ENCODE data around the gene EGLN1. TPM values are rescaled to one million over a fixed set of nuclear protein-coding genes. Genes with fewer than 3 reads are reported as not detected.
A peak's percentile ranks its signal among the peaks of the same experiment; 100 is the strongest.

Gene EGLN1
- total and polyA plus RNA-seq, 5 donors: 27.9 to 79.9 (median 67.2) TPM

GRCh38 chr1:231421546-231421970 lies 529 bp downstream of the EGLN1 start:
- under 1% methylated on average over 53 of the region's 53 CpGs for WGBS
- Histone ChIP-seq H3K27me3 (ENCODE audit: control insufficient read depth, insufficient read depth) (no peaks in the 10 kb centered on the region), H3K27ac (ENCODE audit: low read length) (peak overlapping the region; percentile 99), H3K4me1 (ENCODE audit: control insufficient read depth, insufficient read depth, low read length) (no peaks in the 10 kb centered on the region), H3K4me3 (ENCODE audit: low read length) (peak overlapping the region; percentile 93), H3K9me3 (ENCODE audit: control insufficient read depth, low read length) (no peaks in the 10 kb centered on the region)
- intact Hi-C loops (cut with DNase I): loop anchor here in 2 of 4 donors (5.0 kb wide), 2 partner anchors 59 to 106 kb away; partner anchors contain the start of gene TSNAX (in 2 of the 2)
- peak; percentile 25 to 51 for ATAC-seq
- DNase-seq: peak; percentile 50 to 81 (median 79)

DNA sequence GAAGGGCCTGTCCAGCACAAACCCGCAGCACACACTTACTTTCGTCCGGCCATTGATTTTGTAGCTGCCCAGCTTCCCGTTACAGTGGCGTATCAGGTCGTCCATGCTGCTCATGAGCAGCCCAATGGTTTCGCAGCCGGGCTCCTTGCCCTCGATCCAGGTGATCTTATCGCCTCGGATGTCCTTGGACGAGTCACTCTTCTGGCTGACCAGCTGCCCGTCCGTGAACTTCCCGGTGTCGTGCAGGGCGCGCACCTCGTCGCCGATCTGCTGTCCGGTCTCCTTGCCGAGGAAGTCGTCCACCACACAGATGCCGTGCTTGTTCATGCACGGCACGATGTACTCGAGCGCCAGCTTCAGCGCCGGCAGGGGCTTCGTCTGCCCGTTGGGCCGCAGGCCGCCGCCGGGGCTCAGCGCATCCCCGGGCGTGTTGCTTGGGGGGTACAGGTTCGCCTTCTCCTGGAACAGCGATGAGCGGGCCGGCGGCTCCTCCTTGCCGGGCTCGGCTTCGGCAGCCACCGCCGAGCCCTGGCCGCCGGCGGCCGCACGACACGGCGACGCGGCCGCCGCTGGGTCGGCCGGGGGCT lies 1.0 kb downstream of the EGLN1 start:
- peak overlapping the region; percentile 99 for H3K27ac ChIP-seq (ENCODE audit: low read length)
- H3K4me1 ChIP-seq (ENCODE audit: control insufficient read depth, insufficient read depth, low read length): peaks cover 2% of the 10 kb centered on the region
- no peaks in the 10 kb centered on the region for H3K27me3 ChIP-seq (ENCODE audit: control insufficient read depth, insufficient read depth)
- under 1% methylated on average over 63 of the region's 63 CpGs for WGBS
- H3K4me3 ChIP-seq (ENCODE audit: low read length): peak overlapping the region; percentile 93
- ATAC-seq (peak; percentile 5 to 21), DNase-seq (peak; percentile 49 to 80 (median 72))
- H3K9me3 ChIP-seq (ENCODE audit: control insufficient read depth, low read length): no peaks in the 10 kb centered on the region
- intact Hi-C loops (cut with DNase I): loop anchor here in 2 of 4 donors (5.0 kb wide), 2 partner anchors 59 to 106 kb away; partner anchors contain the start of gene TSNAX (in 2 of the 2)

DNA sequence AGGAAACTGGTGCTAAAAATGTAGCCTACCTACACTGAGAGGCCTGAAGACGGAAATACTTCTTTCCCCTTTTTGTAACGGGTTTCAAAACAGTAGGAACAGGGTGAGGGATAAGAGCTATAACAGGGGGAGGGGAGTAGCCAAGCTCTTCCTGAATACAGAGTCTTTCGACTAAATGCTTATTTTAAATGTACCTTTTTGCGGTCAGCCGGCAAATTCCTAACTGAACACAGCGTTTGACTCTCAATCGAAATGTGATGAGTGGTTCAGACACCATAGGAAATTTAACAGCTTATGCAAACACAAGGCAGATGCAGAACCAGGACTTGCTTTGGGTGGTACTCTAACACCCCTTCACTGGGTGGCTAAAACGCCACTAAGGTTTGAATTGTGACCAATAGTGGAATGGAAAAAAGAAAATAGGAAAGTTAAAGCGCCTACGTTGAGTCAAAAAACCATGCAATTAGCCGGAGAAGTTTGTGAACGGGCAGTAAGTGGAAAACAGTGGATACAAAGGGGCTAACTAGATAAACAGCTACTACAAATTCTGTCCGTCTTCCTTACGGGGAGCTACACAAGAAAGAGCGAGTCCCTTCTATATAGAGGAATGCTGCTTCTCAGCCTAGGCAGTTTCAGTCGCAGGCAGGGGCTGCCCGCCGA lies 1.7 kb downstream of the EGLN1 start:
- H3K9me3 ChIP-seq (ENCODE audit: control insufficient read depth, low read length): no peaks in the 10 kb centered on the region
- H3K27ac ChIP-seq (ENCODE audit: low read length): peak overlapping the region; percentile 99
- DNase-seq (no peak), ATAC-seq (no peak)
- H3K27me3 ChIP-seq (ENCODE audit: control insufficient read depth, insufficient read depth): no peaks in the 10 kb centered on the region
- peaks cover 2% of the 10 kb centered on the region for H3K4me1 ChIP-seq (ENCODE audit: control insufficient read depth, insufficient read depth, low read length)
- intact Hi-C loops (cut with DNase I): loop anchor here in 2 of 4 donors (5.0 kb wide), 2 partner anchors 58 to 107 kb away; partner anchors contain the start of gene TSNAX (in 2 of the 2)
- peak overlapping the region; percentile 93 for H3K4me3 ChIP-seq (ENCODE audit: low read length)
- under 1% methylated on average over 18 of the region's 18 CpGs for WGBS

GRCh38 chr1:231419738-231420298 lies 2.3 kb downstream of the EGLN1 start:
- ATAC-seq: no peak
- Histone ChIP-seq H3K9me3 (ENCODE audit: control insufficient read depth, low read length) (no peaks in the 10 kb centered on the region), H3K4me1 (ENCODE audit: control insufficient read depth, insufficient read depth, low read length) (peaks cover 2% of the 10 kb centered on the region), H3K4me3 (ENCODE audit: low read length) (peak overlapping the region; percentile 93), H3K27me3 (ENCODE audit: control insufficient read depth, insufficient read depth) (no peaks in the 10 kb centered on the region), H3K27ac (ENCODE audit: low read length) (no peak overlapping the region)
- 4% methylated on average over 8 of the region's 8 CpGs for WGBS
- DNase-seq: no peak
- intact Hi-C loops (cut with DNase I): loop anchor here in 3 of 4 donors (5.0 to 10.0 kb wide), 4 partner anchors 55 to 107 kb away; partner anchors contain the start of gene TSNAX (in 2 of the 3)

- 25% methylated on average over 1 of the region's 1 CpG for WGBS
- intact Hi-C loops (cut with DNase I): loop anchor here in 2 of 4 donors (10.0 kb wide), 2 partner anchors 54 to 64 kb away; no protein-coding TSS in a partner anchor
- H3K4me3 ChIP-seq (ENCODE audit: low read length): peak overlapping the region; percentile 93
- no peak overlapping the region for H3K27ac ChIP-seq (ENCODE audit: low read length)
- no peaks in the 10 kb centered on the region for H3K27me3 ChIP-seq (ENCODE audit: control insufficient read depth, insufficient read depth)
- DNase-seq (no peak), ATAC-seq (no peak)
- H3K9me3 ChIP-seq (ENCODE audit: control insufficient read depth, low read length): no peaks in the 10 kb centered on the region
- H3K4me1 ChIP-seq (ENCODE audit: control insufficient read depth, insufficient read depth, low read length): peaks cover 2% of the 10 kb centered on the region
These were observed 2.9 kb downstream of the EGLN1 start for GRCh38 chr1:231419147-231419546.

GRCh38 chr1:231418741-231419107 lies 3.4 kb downstream of the EGLN1 start:
- no peak overlapping the region for H3K27ac ChIP-seq (ENCODE audit: low read length)
- peak overlapping the region; percentile 93 for H3K4me3 ChIP-seq (ENCODE audit: low read length)
- no peaks in the 10 kb centered on the region for H3K27me3 ChIP-seq (ENCODE audit: control insufficient read depth, insufficient read depth)
- WGBS: 26% methylated on average over 4 of the region's 4 CpGs
- H3K9me3 ChIP-seq (ENCODE audit: control insufficient read depth, low read length): no peaks in the 10 kb centered on the region
- peaks cover 2% of the 10 kb centered on the region for H3K4me1 ChIP-seq (ENCODE audit: control insufficient read depth, insufficient read depth, low read length)
- ATAC-seq (no peak), DNase-seq (no peak)
- intact Hi-C loops (cut with DNase I): loop anchor here in 2 of 4 donors (10.0 kb wide), 2 partner anchors 54 to 64 kb away; no protein-coding TSS in a partner anchor

DNA sequence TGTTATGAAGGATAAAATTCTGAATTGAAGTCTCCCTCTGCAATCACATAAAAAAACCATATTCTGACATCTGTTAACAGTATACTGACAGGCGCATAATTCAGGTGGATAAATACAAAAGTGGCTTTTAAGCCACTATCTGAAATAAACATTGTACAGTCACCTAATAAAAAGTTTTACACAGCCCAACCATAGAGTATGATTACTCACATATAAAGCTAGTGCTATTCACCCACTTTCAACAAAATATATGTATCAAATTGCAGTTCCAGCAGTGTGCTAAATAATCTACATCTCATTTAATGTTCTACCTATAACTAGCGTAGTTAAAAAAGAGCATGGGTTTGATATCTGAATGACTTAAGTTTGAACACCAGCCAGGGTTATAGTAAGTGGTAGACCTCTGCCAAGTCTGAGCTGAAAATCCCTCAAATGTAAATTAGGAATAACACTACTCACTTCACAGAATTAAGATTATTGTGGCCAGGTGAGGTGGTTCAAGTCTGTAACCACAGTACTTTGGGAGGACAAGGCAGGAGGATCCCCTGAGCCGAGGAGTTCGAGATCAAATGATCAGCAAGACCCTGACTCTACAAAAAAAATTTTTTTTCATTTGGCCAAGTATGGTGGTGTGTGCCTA lies 3.9 kb downstream of the EGLN1 start:
- Histone ChIP-seq H3K27me3 (ENCODE audit: control insufficient read depth, insufficient read depth) (no peaks in the 10 kb centered on the region), H3K4me3 (ENCODE audit: low read length) (peak overlapping the region; percentile 93), H3K9me3 (ENCODE audit: control insufficient read depth, low read length) (no peaks in the 10 kb centered on the region), H3K27ac (ENCODE audit: low read length) (no peak overlapping the region), H3K4me1 (ENCODE audit: control insufficient read depth, insufficient read depth, low read length) (peaks cover 2% of the 10 kb centered on the region)
- WGBS: 55% methylated on average over 4 of the region's 4 CpGs
- ATAC-seq (no peak), DNase-seq (no peak)
- intact Hi-C loops (cut with DNase I): loop anchor here in 2 of 4 donors (10.0 kb wide), 2 partner anchors 53 to 63 kb away; no protein-coding TSS in a partner anchor

GRCh38 chr1:231417513-231417912 lies 4.6 kb downstream of the EGLN1 start:
- Histone ChIP-seq H3K27me3 (ENCODE audit: control insufficient read depth, insufficient read depth) (no peaks in the 10 kb centered on the region), H3K4me1 (ENCODE audit: control insufficient read depth, insufficient read depth, low read length) (peaks cover 2% of the 10 kb centered on the region), H3K9me3 (ENCODE audit: control insufficient read depth, low read length) (no peaks in the 10 kb centered on the region), H3K27ac (ENCODE audit: low read length) (no peak overlapping the region), H3K4me3 (ENCODE audit: low read length) (peak overlapping the region; percentile 93)
- intact Hi-C loops (cut with DNase I): loop anchor here in 2 of 4 donors (10.0 kb wide), 2 partner anchors 53 to 63 kb away; no protein-coding TSS in a partner anchor
- WGBS: 30% methylated on average over 2 of the region's 2 CpGs
- no peak for DNase-seq
- no peak for ATAC-seq

DNA sequence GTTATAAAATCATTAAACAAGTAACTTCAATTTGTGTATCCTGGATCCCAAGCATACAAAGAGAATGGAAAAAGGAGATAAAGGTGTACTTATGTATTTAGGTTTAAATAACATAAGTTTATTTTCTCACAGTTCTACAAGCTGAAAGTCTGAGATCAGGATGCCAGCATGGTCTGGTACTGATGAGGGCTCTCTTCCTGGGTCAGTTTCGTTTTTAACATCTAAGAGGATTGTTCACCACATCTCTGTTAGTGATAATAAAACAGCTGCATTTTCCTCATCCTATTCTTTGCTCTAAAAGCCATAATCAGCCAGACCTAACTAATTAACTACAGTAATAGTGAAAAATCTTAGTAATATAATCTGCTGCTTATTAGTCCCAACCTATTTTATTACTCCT lies 5.2 kb downstream of the EGLN1 start:
- peak overlapping the region; percentile 93 for H3K4me3 ChIP-seq (ENCODE audit: low read length)
- ATAC-seq (no peak), DNase-seq (no peak)
- 10% methylated on average over 1 of the region's 1 CpG for WGBS
- H3K4me1 ChIP-seq (ENCODE audit: control insufficient read depth, insufficient read depth, low read length): peaks cover 4% of the 10 kb centered on the region
- no peak overlapping the region for H3K27ac ChIP-seq (ENCODE audit: low read length)
- H3K9me3 ChIP-seq (ENCODE audit: control insufficient read depth, low read length): no peaks in the 10 kb centered on the region
- no peaks in the 10 kb centered on the region for H3K27me3 ChIP-seq (ENCODE audit: control insufficient read depth, insufficient read depth)
- intact Hi-C loops (cut with DNase I): loop anchor here in 2 of 4 donors (10.0 kb wide), 2 partner anchors 52 to 62 kb away; no protein-coding TSS in a partner anchor

- Histone ChIP-seq H3K27ac (ENCODE audit: low read length) (no peak overlapping the region), H3K4me1 (ENCODE audit: control insufficient read depth, insufficient read depth, low read length) (peaks cover 10% of the 10 kb centered on the region), H3K9me3 (ENCODE audit: control insufficient read depth, low read length) (no peaks in the 10 kb centered on the region), H3K27me3 (ENCODE audit: control insufficient read depth, insufficient read depth) (no peaks in the 10 kb centered on the region), H3K4me3 (ENCODE audit: low read length) (no peak overlapping the region)
- ATAC-seq: no peak
- intact Hi-C loops (cut with DNase I): loop anchor here in 2 of 4 donors (10.0 kb wide), 2 partner anchors 50 to 60 kb away; no protein-coding TSS in a partner anchor
- WGBS: 87% methylated on average over 5 of the region's 5 CpGs
- no peak for DNase-seq
These were observed 7.0 kb downstream of the EGLN1 start for GRCh38 chr1:231415018-231415583.

Measured in right cardiac atrium (tissue), 5 donors.